ENCODE results near the gene PLRG1.

PLRG1 gene

GRCh38 chr4:154506253-154506652 lies 43.9 kb downstream of the PLRG1 start:
- no peaks in the 10 kb centered on the region for H3K9me3 ChIP-seq (ENCODE audit: low read length)

DNA sequence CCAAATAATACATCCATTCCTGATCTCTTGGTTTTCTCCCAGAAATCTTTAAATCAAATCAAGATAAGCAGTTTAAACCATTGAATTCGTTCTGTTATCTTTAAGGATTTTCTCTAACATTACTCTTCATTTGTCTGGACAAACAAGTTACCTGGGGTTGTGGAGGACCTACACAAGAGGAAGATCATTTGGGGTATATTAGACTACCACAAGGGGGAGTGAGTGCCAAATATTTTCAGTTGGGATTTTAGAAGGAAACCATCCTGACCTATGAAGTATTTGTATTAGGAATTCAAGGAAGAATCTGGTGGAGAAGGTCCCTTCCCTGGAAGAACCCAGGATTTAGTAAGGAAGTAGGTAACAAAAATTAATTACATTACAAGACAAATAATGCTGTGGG lies 46.6 kb downstream of the PLRG1 start:
- Histone ChIP-seq H3K36me3 (ENCODE audit: insufficient read depth, low read length) (no peaks in the 10 kb centered on the region), H3K79me2 (ENCODE audit: insufficient read depth, low read length) (no peaks in the 10 kb centered on the region), H3K4me3 (ENCODE audit: low read depth, low read length, poor library complexity, severe bottlenecking) (no peak overlapping the region), H3K9ac (ENCODE audit: low read length) (no peak overlapping the region), H3K9me3 (ENCODE audit: low read length) (no peaks in the 10 kb centered on the region), H3K27ac (ENCODE audit: low read depth, low read length, poor library complexity, severe bottlenecking) (no peak overlapping the region), H2AFZ (ENCODE audit: low read length) (no peak overlapping the region), H3K9me2 (ENCODE audit: low read depth, low read length) (no peaks in the 10 kb centered on the region), H3K4me2 (ENCODE audit: low read length) (no peak overlapping the region), H3K27me3 (ENCODE audit: insufficient read depth, low read length) (0 out of 2 replicates have a peak, but pooled peaks cover 1% of the 10 kb centered on the region), H3K4me1 (ENCODE audit: insufficient read depth, low read length, severe bottlenecking) (no peaks in the 10 kb centered on the region), H4K20me1 (ENCODE audit: insufficient read depth, low read length) (no peaks in the 10 kb centered on the region), H3F3A (ENCODE audit: insufficient read depth, low read length) (no peaks in the 10 kb centered on the region)
- TF ChIP-seq CTCF (IDR thresholded peaks at IDR 0.05; ENCODE audit: low read length) = peak; percentile 62
- TF ChIP-seq EZH2 (IDR thresholded peaks at IDR 0.05; ENCODE audit: borderline replicate concordance, low read length) = no peak

More at GRCh38 chr4:154506253-154506652, 43.9 kb downstream of the PLRG1 start:
- TF ChIP-seq CTCF (IDR thresholded peaks at IDR 0.05; ENCODE audit: low read length) = peak; percentile 61
- TF ChIP-seq EZH2 (IDR thresholded peaks at IDR 0.05; ENCODE audit: borderline replicate concordance, low read length) = no peak
- no peak overlapping the region for H3K9ac ChIP-seq (ENCODE audit: low read length)
- no peak overlapping the region for H2AFZ ChIP-seq (ENCODE audit: low read length)
- H3K36me3 ChIP-seq (ENCODE audit: insufficient read depth, low read length) = no peaks in the 10 kb centered on the region
- no peaks in the 10 kb centered on the region for H4K20me1 ChIP-seq (ENCODE audit: insufficient read depth, low read length)
- H3F3A ChIP-seq (ENCODE audit: insufficient read depth, low read length) = no peaks in the 10 kb centered on the region
- no peaks in the 10 kb centered on the region for H3K79me2 ChIP-seq (ENCODE audit: insufficient read depth, low read length)
- H3K9me2 ChIP-seq (ENCODE audit: low read depth, low read length) = no peaks in the 10 kb centered on the region
- no peak overlapping the region for H3K27ac ChIP-seq (ENCODE audit: low read depth, low read length, poor library complexity, severe bottlenecking)
- H3K4me1 ChIP-seq (ENCODE audit: insufficient read depth, low read length, severe bottlenecking) = no peaks in the 10 kb centered on the region
- H3K27me3 ChIP-seq (ENCODE audit: insufficient read depth, low read length) = 0 out of 2 replicates have a peak, but pooled peaks cover 2% of the 10 kb centered on the region
- no peak overlapping the region for H3K4me3 ChIP-seq (ENCODE audit: low read depth, low read length, poor library complexity, severe bottlenecking)
- H3K4me2 ChIP-seq (ENCODE audit: low read length) = no peak overlapping the region

DNA sequence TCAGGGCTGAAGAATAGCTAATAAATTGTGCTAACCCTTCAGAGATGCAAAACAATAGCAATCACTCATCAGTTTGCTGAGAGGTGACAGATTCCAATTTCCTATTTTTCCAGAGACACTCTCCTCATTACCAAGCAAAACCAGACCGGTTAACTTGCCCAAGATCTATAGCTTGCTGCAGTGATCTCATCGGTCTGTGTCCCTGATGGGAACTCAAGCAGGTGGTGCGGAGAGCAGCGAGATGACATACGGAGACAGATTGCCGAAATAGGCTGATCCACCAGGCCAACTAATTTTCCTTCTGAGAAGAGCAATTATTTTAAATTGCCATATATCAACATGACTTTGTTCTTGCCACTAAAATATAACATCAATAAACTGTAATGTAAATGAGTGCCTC lies 48.1 kb downstream of the PLRG1 start:
- no peaks in the 10 kb centered on the region for H3K27me3 ChIP-seq (ENCODE audit: insufficient read depth, low read length)
- H3K9ac ChIP-seq (ENCODE audit: low read length) = no peak overlapping the region
- H3F3A ChIP-seq (ENCODE audit: insufficient read depth, low read length) = no peaks in the 10 kb centered on the region
- no peaks in the 10 kb centered on the region for H3K9me3 ChIP-seq (ENCODE audit: low read length)
- H3K79me2 ChIP-seq (ENCODE audit: insufficient read depth, low read length) = no peaks in the 10 kb centered on the region
- no peaks in the 10 kb centered on the region for H3K4me1 ChIP-seq (ENCODE audit: insufficient read depth, low read length, severe bottlenecking)
- H3K4me3 ChIP-seq (ENCODE audit: low read depth, low read length, poor library complexity, severe bottlenecking) = no peak overlapping the region
- no peak overlapping the region for H3K4me2 ChIP-seq (ENCODE audit: low read length)
- TF ChIP-seq EZH2 (IDR thresholded peaks at IDR 0.05; ENCODE audit: borderline replicate concordance, low read length) (no peak), CTCF (IDR thresholded peaks at IDR 0.05; ENCODE audit: low read length) (no peak)
- no peaks in the 10 kb centered on the region for H3K36me3 ChIP-seq (ENCODE audit: insufficient read depth, low read length)
- H4K20me1 ChIP-seq (ENCODE audit: insufficient read depth, low read length) = no peaks in the 10 kb centered on the region
- H3K9me2 ChIP-seq (ENCODE audit: low read depth, low read length) = no peaks in the 10 kb centered on the region
- H2AFZ ChIP-seq (ENCODE audit: low read length) = no peak overlapping the region
- H3K27ac ChIP-seq (ENCODE audit: low read depth, low read length, poor library complexity, severe bottlenecking) = no peak overlapping the region

All from OCI-LY1 (cell line).